Right lobe of liver (tissue), 6 donors: ENCODE data around the gene GATA2. TPM values are rescaled to one million over a fixed set of nuclear protein-coding genes. Genes with fewer than 3 reads are reported as not detected.

Source experiments
- ATAC-seq, 4 donors: fragments of 200-7000 bp; cut with Tn5 transposase; one replicate each; pipeline ENCODE4 v1.9.1; 2020; ENCODE audit warnings: mild to moderate bottlenecking in 4 of 4, moderate library complexity in 4 of 4
- DNase-seq, 3 donors: peaks; one replicate each; pipeline ENCODE4 v3.0.0-alpha.2; 2020
- H3K27ac ChIP-seq, 3 donors: fragments of 200-600 bp; one replicate each; pipeline ENCODE4 v1.8.0; 2022
- H3K27me3 ChIP-seq, 2 donors: fragments of 200-600 bp; one replicate each; pipeline ENCODE4 v1.8.0; 2022
- H3K36me3 ChIP-seq, 4 donors: fragments of 200-600 bp; sonication (generic) in 1 of 4; one replicate each; pipeline versions ENCODE4 v1.5.1 to v1.8.0; 2017 to 2022; ENCODE audit warnings: control low read depth in 1 of 4
- H3K4me1 ChIP-seq, 4 donors: fragments of 200-600 bp; sonication (generic) in 1 of 4; one replicate each; pipeline versions ENCODE4 v1.5.1 to v1.8.0; 2017 to 2022; ENCODE audit warnings: control low read depth in 1 of 4
- H3K4me3 ChIP-seq, 3 donors: fragments of 200-600 bp; one replicate each; pipeline ENCODE4 v1.8.0; 2022
- H3K9me3 ChIP-seq, 4 donors: fragments of 200-600 bp; sonication (generic) in 1 of 4; one replicate each; pipeline versions ENCODE4 v1.5.1 to v1.8.0; 2017 to 2022; ENCODE audit warnings: control low read depth in 1 of 4
- POLR2A ChIP-seq: fragments of 450-650 bp; IDR thresholded peaks from one replicate; pipeline ENCODE4 v1.6.1; 2017; ENCODE audit warnings: antibody characterized with exemption, mild to moderate bottlenecking
- WGBS: methylation state at CpG from one replicate; pipeline ENCODE4 v1.1.6; 2018; ENCODE audit warnings: low coverage, low lambda C conversion rate; ENCODE audit not compliant: insufficient coverage; ENCODE audit errors: missing lambda C conversion rate; 5-methylcytosine and 5-hydroxymethylcytosine counted together
- intact Hi-C, 2 donors: fragments of 100-400 bp; cut with DNase I; formaldehyde crosslinking; loops; one replicate each; pipeline versions ENCODE4 v1.11.2 to v1.14.1; 2022
- total RNA-seq, 6 experiments: library from RNA; depleted of rRNA in 2 of 6; stranded (reverse); fragments of >200 nt in 2 of 6; fragmentation: NEBNext Ultra II Directional in 3 of 6; extraction: Animal tissue kit (Norgen Biotek cat#: 25700) in 3 of 6; gene quantifications; one replicate each; pipeline versions ENCODE4 v1.1.0 to v1.2.4, GENCODE V29; 2016 to 2023
- TF ChIP-seq, protein P1 (sequence below), 4 donors: fragments of 200-600 bp in 3 of 4; fragments of 450-650 bp in 1 of 4; IDR thresholded peaks; one replicate each; pipeline versions ENCODE4 v1.5.1 to v1.8.0; 2016 to 2022; ENCODE audit warnings: antibody characterized with exemption in 4 of 4, mild to moderate bottlenecking in 2 of 4
- donor health status: DM: no; HTN: yes; CAD: no.
- donor health status: DM: no; HTN: no; CAD: no.
- donor health status: DM: no; HTN: no; CAD: no.
- donor health status: DM: no; HTN: yes; CAD: no.
- donor health status: DM: no; HTN: yes; CAD: no.

The GATA2 gene
- total RNA-seq, 6 experiments from 2014 or later: 0.60 to 1.3 (median 0.76) TPM

DNA sequence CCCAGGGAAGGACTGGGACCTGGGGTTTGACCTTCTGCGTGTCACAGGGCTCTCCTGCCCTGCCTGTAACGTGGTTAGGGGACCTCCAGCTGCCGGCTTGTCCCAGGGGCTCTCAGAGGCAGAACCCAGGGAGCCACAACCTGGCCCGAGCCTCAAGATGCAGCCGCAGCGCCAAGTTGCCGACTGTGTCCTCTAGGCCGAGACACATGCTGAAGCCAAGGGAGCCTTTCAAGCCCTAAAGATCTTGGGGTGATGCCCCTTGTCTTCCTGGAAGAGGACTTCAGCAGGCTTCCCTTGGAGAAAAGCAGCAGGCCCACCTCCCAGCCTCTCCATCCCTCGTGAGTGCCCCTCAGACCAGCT lies 33.6 kb downstream of the GATA2 start:
- Histone ChIP-seq H3K27ac (no peak overlapping the region), H3K36me3 (no peaks in the 10 kb centered on the region), H3K4me3 (no peak overlapping the region), H3K9me3 (no peaks in the 10 kb centered on the region), H3K27me3 (no peaks in the 10 kb centered on the region), H3K4me1 (no peaks in the 10 kb centered on the region)
- TF ChIP-seq, protein P1, sequence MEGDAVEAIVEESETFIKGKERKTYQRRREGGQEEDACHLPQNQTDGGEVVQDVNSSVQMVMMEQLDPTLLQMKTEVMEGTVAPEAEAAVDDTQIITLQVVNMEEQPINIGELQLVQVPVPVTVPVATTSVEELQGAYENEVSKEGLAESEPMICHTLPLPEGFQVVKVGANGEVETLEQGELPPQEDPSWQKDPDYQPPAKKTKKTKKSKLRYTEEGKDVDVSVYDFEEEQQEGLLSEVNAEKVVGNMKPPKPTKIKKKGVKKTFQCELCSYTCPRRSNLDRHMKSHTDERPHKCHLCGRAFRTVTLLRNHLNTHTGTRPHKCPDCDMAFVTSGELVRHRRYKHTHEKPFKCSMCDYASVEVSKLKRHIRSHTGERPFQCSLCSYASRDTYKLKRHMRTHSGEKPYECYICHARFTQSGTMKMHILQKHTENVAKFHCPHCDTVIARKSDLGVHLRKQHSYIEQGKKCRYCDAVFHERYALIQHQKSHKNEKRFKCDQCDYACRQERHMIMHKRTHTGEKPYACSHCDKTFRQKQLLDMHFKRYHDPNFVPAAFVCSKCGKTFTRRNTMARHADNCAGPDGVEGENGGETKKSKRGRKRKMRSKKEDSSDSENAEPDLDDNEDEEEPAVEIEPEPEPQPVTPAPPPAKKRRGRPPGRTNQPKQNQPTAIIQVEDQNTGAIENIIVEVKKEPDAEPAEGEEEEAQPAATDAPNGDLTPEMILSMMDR (IDR thresholded peaks at IDR 0.05): no peak
- no peak for TF ChIP-seq POLR2A
- WGBS: no CpG with 5 or more reads among the region's 9 CpGs
- ATAC-seq (no peak), DNase-seq (no peak)
- intact Hi-C loops: no loop called here

DNA sequence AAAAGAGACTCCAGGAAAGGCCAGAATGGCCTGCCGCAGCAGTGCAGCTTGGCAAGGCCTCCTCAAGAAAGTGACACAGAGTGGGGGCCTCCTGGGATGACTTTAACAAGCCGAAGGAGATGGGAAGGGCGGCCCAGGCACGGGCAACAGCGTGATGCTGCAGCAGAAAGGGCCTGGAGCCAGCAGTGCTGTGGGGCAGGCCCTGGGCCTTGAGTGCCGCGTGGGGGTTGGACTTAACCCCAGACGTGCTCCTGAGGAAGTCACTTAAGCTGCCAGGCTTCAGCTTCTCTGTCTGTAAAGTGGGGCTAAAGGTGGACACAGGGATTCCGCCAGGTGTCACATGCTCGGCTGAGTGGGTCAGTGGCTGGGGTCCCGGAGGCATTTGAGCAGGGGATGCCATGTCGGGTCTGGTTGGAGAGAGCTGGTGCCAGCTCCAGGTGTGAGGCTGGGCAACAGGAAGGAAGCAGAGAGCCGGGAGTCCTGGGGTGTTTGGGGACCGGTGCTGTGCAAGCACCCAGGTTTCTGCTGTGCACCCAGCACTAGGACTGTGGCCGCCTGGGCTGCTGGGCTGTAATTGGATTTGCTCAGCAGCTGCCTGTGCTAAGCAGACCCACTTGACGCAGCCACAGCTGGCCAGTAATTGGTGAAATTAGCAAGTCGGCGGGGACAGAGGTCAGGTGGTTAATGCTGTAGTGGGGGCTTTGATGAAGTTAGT lies 34.1 kb downstream of the GATA2 start:
- no peaks in the 10 kb centered on the region for H3K27me3 ChIP-seq
- intact Hi-C loops: no loop called here
- no peak overlapping the region for H3K27ac ChIP-seq
- 47% methylated on average over 3 of the region's 18 CpGs for WGBS
- H3K9me3 ChIP-seq: no peaks in the 10 kb centered on the region
- H3K4me1 ChIP-seq: no peaks in the 10 kb centered on the region
- no peak for TF ChIP-seq POLR2A
- TF ChIP-seq, protein P1 (IDR thresholded peaks at IDR 0.05): no peak
- H3K4me3 ChIP-seq: no peak overlapping the region
- no peaks in the 10 kb centered on the region for H3K36me3 ChIP-seq
- ATAC-seq: no peak
- DNase-seq: no peak

DNA sequence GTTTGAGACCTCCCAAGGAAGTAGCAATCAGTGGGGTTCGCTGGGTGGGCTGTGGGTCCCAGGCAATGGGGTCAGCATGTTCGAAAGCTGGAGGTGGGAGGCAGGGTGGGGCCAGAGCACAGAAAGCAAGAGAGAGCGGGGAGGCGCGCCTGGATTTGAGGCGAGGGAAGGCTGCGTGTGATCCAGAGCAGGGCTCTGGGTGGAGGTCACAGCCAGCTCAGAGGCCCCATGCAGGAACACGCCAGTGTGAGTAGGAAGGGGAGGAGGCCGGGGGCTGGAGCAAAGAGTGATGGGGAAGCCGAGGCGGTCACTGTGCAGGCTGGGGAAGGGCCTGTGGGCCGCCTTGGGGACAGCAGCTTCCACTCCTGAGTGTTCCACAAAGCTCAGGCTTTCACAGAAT lies 35.1 kb downstream of the GATA2 start:
- no peaks in the 10 kb centered on the region for H3K4me1 ChIP-seq
- TF ChIP-seq, protein P1 (IDR thresholded peaks at IDR 0.05): no peak
- no peak for TF ChIP-seq POLR2A
- no peaks in the 10 kb centered on the region for H3K36me3 ChIP-seq
- H3K27me3 ChIP-seq: no peaks in the 10 kb centered on the region
- WGBS: 72% methylated on average over 12 of the region's 12 CpGs
- intact Hi-C loops: no loop called here
- DNase-seq (no peak), ATAC-seq (no peak)
- H3K9me3 ChIP-seq: no peaks in the 10 kb centered on the region
- no peak overlapping the region for H3K27ac ChIP-seq
- no peak overlapping the region for H3K4me3 ChIP-seq

DNA sequence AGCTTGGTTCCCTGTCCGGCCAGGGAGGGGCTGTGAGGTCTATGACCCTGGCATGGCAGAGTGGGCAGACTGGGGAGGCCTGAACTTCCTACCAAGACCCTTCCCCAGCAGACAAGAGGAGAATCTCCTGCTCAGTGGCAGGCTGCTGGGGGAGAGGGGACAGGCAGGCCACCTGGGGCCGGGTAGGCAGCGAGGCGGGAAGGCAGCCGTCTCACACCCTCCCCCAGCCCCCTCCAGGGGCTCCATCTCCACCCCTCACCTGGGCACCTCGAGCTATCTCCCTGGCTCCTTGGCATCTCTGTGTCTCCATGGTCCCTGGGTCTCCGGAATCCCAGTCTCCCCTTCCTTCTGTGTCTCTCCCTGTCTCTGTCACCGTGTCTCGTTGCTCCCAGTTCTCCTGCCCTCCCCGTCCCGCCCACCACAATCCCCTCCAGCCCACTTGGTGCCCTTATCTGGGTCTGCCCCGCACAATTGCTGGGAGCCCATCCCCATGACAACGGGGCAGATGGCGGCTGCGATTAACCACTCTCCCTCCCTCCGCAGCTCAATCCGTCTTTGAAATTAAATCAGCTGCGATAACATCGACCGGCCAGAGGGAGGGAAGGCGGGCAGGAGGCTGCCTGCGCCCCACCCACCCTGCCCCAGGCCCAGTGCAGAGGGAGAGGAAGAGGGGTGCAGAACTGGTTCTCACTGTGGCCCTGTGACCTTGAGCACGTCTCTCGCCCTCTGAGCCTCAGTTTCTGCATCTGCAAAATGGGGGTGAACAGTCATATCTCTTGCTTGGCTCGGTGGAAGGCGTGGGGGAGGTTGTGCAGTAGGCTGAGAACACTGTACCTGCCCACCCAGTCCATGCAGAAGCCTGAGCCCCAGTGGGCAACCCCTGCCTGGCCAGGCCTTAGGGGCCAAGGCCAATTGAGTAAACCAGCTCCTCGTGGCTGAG lies 36.0 kb downstream of the GATA2 start:
- ATAC-seq (no peak), DNase-seq (no peak)
- H3K36me3 ChIP-seq: no peaks in the 10 kb centered on the region
- 42% methylated on average over 12 of the region's 27 CpGs for WGBS
- no peak overlapping the region for H3K4me3 ChIP-seq
- no peaks in the 10 kb centered on the region for H3K4me1 ChIP-seq
- no peaks in the 10 kb centered on the region for H3K9me3 ChIP-seq
- no peaks in the 10 kb centered on the region for H3K27me3 ChIP-seq
- intact Hi-C loops: no loop called here
- TF ChIP-seq POLR2A: no peak
- TF ChIP-seq, protein P1 (IDR thresholded peaks at IDR 0.05): no peak
- H3K27ac ChIP-seq: no peak overlapping the region
